ENCODE data around the gene LSM10. TPM values are rescaled to one million over a fixed set of nuclear protein-coding genes. Genes with fewer than 3 reads are reported as not detected.

LSM10 gene
- total and polyA plus RNA-seq, 9 of the 15 experiments (the other 6 are each of a cell fraction or from before 2014, with no cell fraction given) = 13.2 to 146 (median 68.9) TPM

GRCh38 chr1:36352910-36353878 lies 44.5 kb downstream of the LSM10 start:
- Histone ChIP-seq H3K9me3 (replicated peaks; ENCODE audit: control insufficient read depth, insufficient read depth, low read depth, low read length) (no peaks in the 10 kb centered on the region), H3K9ac (ENCODE audit: insufficient read depth in 1 of 2, low read depth in 2 of 2, low read length in 2 of 2) (peak overlapping the region in 1 of 2 experiments; percentile 62; a peak in 2 of 4 replicates), H3K4me1 (replicated peaks in 1 of 2; ENCODE audit: control insufficient read depth in 2 of 2, insufficient read depth in 2 of 2, low read length in 2 of 2) (peaks cover 0 to 12% of the 10 kb centered on the region in 2 experiments; a peak in 3 of 5 replicates), H3K27ac (ENCODE audit: extremely low read depth, low read depth, low read length) (no peak overlapping the region), H3K79me2 (ENCODE audit: control insufficient read depth, insufficient read depth, low read length) (no peaks in the 10 kb centered on the region), H3K4me3 (no peak overlapping the region), H3K27me3 (ENCODE audit: control insufficient read depth in 2 of 2, insufficient read depth in 2 of 2, low read length in 2 of 2) (no peaks in the 10 kb centered on the region), H2AFZ (ENCODE audit: low read depth, low read length) (no peak overlapping the region), H3K36me3 (ENCODE audit: control insufficient read depth, insufficient read depth, low read length) (peaks cover 89% of the 10 kb centered on the region), H3K4me2 (ENCODE audit: insufficient read depth, low read length) (no peak overlapping the region), H3K9me1 (ENCODE audit: control insufficient read depth, insufficient read depth, low read length) (no peaks in the 10 kb centered on the region), H4K20me1 (replicated peaks; ENCODE audit: control insufficient read depth, insufficient read depth, low read length) (peaks cover 3% of the 10 kb centered on the region; the same call in 1 of the 2 replicates)
- ChIA-PET POLR2A (interaction anchor here (0.6 to 1.6 kb wide), 8 partner anchors 10 to 1596 kb away, joined by 3 to 10 read pairs (median 3); partner anchors contain the start of gene SH3D21), CTCF (ENCODE audit: low intra/inter-chr PET ratio) (no interaction called here)
- FAIRE-seq = no peak
- TF ChIP-seq NRF1 (conservative IDR thresholded peaks at IDR 0.05 in 1 of 2, IDR thresholded peaks at IDR 0.05 in 1 of 2) (no peak), ZKSCAN8 (CRISPR knock-in tag; IDR thresholded peaks at IDR 0.05) (no peak), SETDB1 (IDR thresholded peaks at IDR 0.05; ENCODE audit: low read length) (no peak), PHB (CRISPR knock-in tag; IDR thresholded peaks at IDR 0.05) (no peak), ZNF165 (CRISPR knock-in tag; IDR thresholded peaks at IDR 0.05; ENCODE audit: borderline replicate concordance) (no peak), ZSCAN29 (IDR thresholded peaks at IDR 0.05) (no peak), SRSF1 (IDR thresholded peaks at IDR 0.05; ENCODE audit: low read depth, low read length) (no peak), SMARCA4 (IDR thresholded peaks at IDR 0.05) (no peak), TRIM25 (IDR thresholded peaks at IDR 0.05; ENCODE audit: borderline replicate concordance) (no peak)
- DNase-seq (ENCODE audit: extremely low read depth in 1 of 4, low spot score in 3 of 4) = no peak
- in situ Hi-C loops (cut with MboI) (no loop called here), intact Hi-C loops (cut with micrococcal nuclease) (no loop called here)
- no peak for ATAC-seq
- 85% methylated on average over 15 of the region's 15 CpGs for WGBS (ENCODE audit: insufficient coverage, low coverage, missing lambda C conversion rate)
- no TSS peak for BruUV-seq (replicated peaks)

All from K562 (cell line).